A172 (cell line): ENCODE measurements around the gene RASAL2. TPM values are rescaled to one million over a fixed set of nuclear protein-coding genes. Genes with fewer than 3 reads are reported as not detected.
"Not testable (repeated sequence)": the region's sequence is repeated elsewhere in the genome, so short reads cannot be mapped to it uniquely, and the experiment has no call there.

Source experiments
- DNase-seq: peaks from one replicate; pipeline ENCODE4 v3.0.0-alpha.2; 2015; ENCODE audit warnings: low spot score
- total RNA-seq: library from RNA; depleted of rRNA; stranded (reverse); fragments of >200 nt; shearing (Covaris generic); gene quantifications from 2 replicates; pipeline ENCODE4 v1.2.3, GENCODE V29; 2014

Gene RASAL2
- total RNA-seq, 1 experiment from 2014 or later: 18.7 TPM

GRCh38 chr1:178490136-178490535 lies 396.2 kb downstream of the RASAL2 start:
- DNase-seq: no peak

- no peak for DNase-seq
Observed at GRCh38 chr1:178490967-178491366, 397.1 kb downstream of the RASAL2 start.

GRCh38 chr1:178491721-178492120 lies 397.8 kb downstream of the RASAL2 start:
- no peak for DNase-seq

- no peak for DNase-seq
Observed at GRCh38 chr1:178492341-178492740, 398.4 kb downstream of the RASAL2 start.

GRCh38 chr1:178493301-178493741 lies 399.4 kb downstream of the RASAL2 start:
- no peak for DNase-seq

- DNase-seq: no peak
Observed at GRCh38 chr1:178494569-178494971, 400.7 kb downstream of the RASAL2 start.

GRCh38 chr1:178495158-178495557 lies 401.3 kb downstream of the RASAL2 start:
- DNase-seq: no peak

GRCh38 chr1:178495741-178496409 lies 402.0 kb downstream of the RASAL2 start:
- DNase-seq: no peak

- DNase-seq: no peak
Observed at GRCh38 chr1:178496410-178497135, 402.7 kb downstream of the RASAL2 start, which contains the start of gene CLEC20A. Gene CLEC20A, minus strand, starts transcription at chr1:178496964. Its CDS starts 25 bp downstream, at chr1:178496939.

GRCh38 chr1:178497903-178498478 lies 404.1 kb downstream of the RASAL2 start:
- DNase-seq: no peak

- DNase-seq: no peak
Observed at GRCh38 chr1:178498896-178499675, 405.2 kb downstream of the RASAL2 start.

- no peak for DNase-seq
Observed at GRCh38 chr1:178500091-178500770, 406.3 kb downstream of the RASAL2 start.

- no peak for DNase-seq
Observed at GRCh38 chr1:178500936-178501554, 407.1 kb downstream of the RASAL2 start.

GRCh38 chr1:178501705-178502329 lies 407.9 kb downstream of the RASAL2 start:
- DNase-seq: peak; percentile 76

GRCh38 chr1:178502330-178502714 lies 408.4 kb downstream of the RASAL2 start:
- no peak for DNase-seq

- DNase-seq: no peak
Observed at GRCh38 chr1:178502856-178503255, 409.0 kb downstream of the RASAL2 start.

GRCh38 chr1:178503316-178503715 lies 409.4 kb downstream of the RASAL2 start:
- not testable (repeated sequence) for DNase-seq

GRCh38 chr1:178503849-178504248 lies 409.9 kb downstream of the RASAL2 start:
- DNase-seq: no peak

- no peak for DNase-seq
Observed at GRCh38 chr1:178504286-178504685, 410.4 kb downstream of the RASAL2 start.

GRCh38 chr1:178506177-178506576 lies 412.3 kb downstream of the RASAL2 start:
- no peak for DNase-seq
